Thyroid gland (tissue), 4 donors: ENCODE results near the gene SEPTIN1.

Experiments
- CTCF ChIP-seq, 6 experiments: fragments of 200-600 bp in 3 of 6; fragments of 450-650 bp in 3 of 6; sonication (generic) in 3 of 6; IDR thresholded peaks; one replicate each; pipeline ENCODE4 v1.5.1; 2016 to 2019; ENCODE audit warnings: antibody characterized with exemption in 6 of 6, mild to moderate bottlenecking in 2 of 6, inconsistent platforms in 1 of 6, moderate library complexity in 1 of 6
- POLR2A ChIP-seq, 2 donors: fragments of 450-650 bp; IDR thresholded peaks; one replicate each; pipeline ENCODE4 v1.6.1; 2017; ENCODE audit warnings: antibody characterized with exemption in 2 of 2, mild to moderate bottlenecking in 2 of 2, moderate library complexity in 1 of 2

GRCh38 chr16:30407804-30408534 is 25.6 kb upstream of the SEPTIN1 start:
- TF ChIP-seq CTCF (IDR thresholded peaks at IDR 0.05) = no peak
- no peak for TF ChIP-seq POLR2A (IDR thresholded peaks at IDR 0.05)
